ENCODE data around the gene GCNT2.
"Not testable (repeated sequence)": the region's sequence is repeated elsewhere in the genome, so short reads cannot be mapped to it uniquely, and the experiment has no call there.

The GCNT2 gene

GRCh38 chr6:10522929-10523573, 1.9 kb downstream of the GCNT2 start:
- peaks cover 65% of the 10 kb centered on the region for H3K4me1 Mint-ChIP-seq (ENCODE audit: low read depth)
- H3K9me3 Mint-ChIP-seq, result no peaks in the 10 kb centered on the region
- peak overlapping the region; percentile 70 for H3K27ac Mint-ChIP-seq
- no peaks in the 10 kb centered on the region for H3K27me3 Mint-ChIP-seq
- intact Hi-C loops (cut with micrococcal nuclease), result loop anchor here (5.0 kb wide), 1 partner anchor 74 kb away; no protein-coding TSS in a partner anchor
- no peaks in the 10 kb centered on the region for H3K36me3 Mint-ChIP-seq (ENCODE audit: low read depth)
- peak overlapping the region; percentile 61 for H3K4me3 Mint-ChIP-seq

- peaks cover 14% of the 10 kb centered on the region for H3K36me3 Mint-ChIP-seq (ENCODE audit: low read depth)
- intact Hi-C loops (cut with micrococcal nuclease), result loop anchor here (5.0 kb wide), 1 partner anchor 166 kb away; the partner anchor contains the start of genes C6orf52 and PAK1IP1
- no peaks in the 10 kb centered on the region for H3K27me3 Mint-ChIP-seq
- no peak overlapping the region for H3K27ac Mint-ChIP-seq
- H3K9me3 Mint-ChIP-seq, result no peaks in the 10 kb centered on the region
- H3K4me1 Mint-ChIP-seq (ENCODE audit: low read depth), result peaks cover 60% of the 10 kb centered on the region
- H3K4me3 Mint-ChIP-seq, result no peak overlapping the region
Observed at GRCh38 chr6:10526156-10526555, 5.0 kb downstream of the GCNT2 start.

- Mint-ChIP-seq H3K27ac (peak overlapping the region; percentile 86), H3K4me1 (ENCODE audit: low read depth) (peaks cover 62% of the 10 kb centered on the region), H3K9me3 (no peaks in the 10 kb centered on the region), H3K36me3 (ENCODE audit: low read depth) (peaks cover 27% of the 10 kb centered on the region), H3K27me3 (no peaks in the 10 kb centered on the region), H3K4me3 (peak overlapping the region; percentile 91)
- intact Hi-C loops (cut with micrococcal nuclease), result loop anchor here (5.0 kb wide), 1 partner anchor 164 kb away; the partner anchor contains the start of genes C6orf52 and PAK1IP1
Observed at GRCh38 chr6:10528158-10528981, 7.2 kb downstream of the GCNT2 start.

GRCh38 chr6:10529231-10529801, 8.2 kb downstream of the GCNT2 start:
- no peaks in the 10 kb centered on the region for H3K27me3 Mint-ChIP-seq
- H3K36me3 Mint-ChIP-seq (ENCODE audit: low read depth), result peaks cover 27% of the 10 kb centered on the region
- no peaks in the 10 kb centered on the region for H3K9me3 Mint-ChIP-seq
- intact Hi-C loops (cut with micrococcal nuclease), result loop anchor here (5.0 kb wide), 1 partner anchor 163 kb away; the partner anchor contains the start of genes C6orf52 and PAK1IP1
- H3K27ac Mint-ChIP-seq, result peak overlapping the region; percentile 86
- H3K4me3 Mint-ChIP-seq, result peak overlapping the region; percentile 91
- H3K4me1 Mint-ChIP-seq (ENCODE audit: low read depth), result peaks cover 64% of the 10 kb centered on the region

GRCh38 chr6:10529828-10530374, 8.8 kb downstream of the GCNT2 start:
- intact Hi-C loops (cut with micrococcal nuclease), result loop anchor here (5.0 kb wide), 1 partner anchor 162 kb away; the partner anchor contains the start of genes C6orf52 and PAK1IP1
- H3K9me3 Mint-ChIP-seq, H3K27me3 Mint-ChIP-seq: not testable (repeated sequence)
- Mint-ChIP-seq H3K27ac (peak overlapping the region; percentile 86), H3K36me3 (ENCODE audit: low read depth) (peaks cover 27% of the 10 kb centered on the region), H3K4me1 (ENCODE audit: low read depth) (peaks cover 64% of the 10 kb centered on the region), H3K4me3 (peak overlapping the region; percentile 91)

GRCh38 chr6:10531503-10531902, 10.4 kb downstream of the GCNT2 start:
- no peaks in the 10 kb centered on the region for H3K9me3 Mint-ChIP-seq
- peak overlapping the region; percentile 75 for H3K4me3 Mint-ChIP-seq
- peaks cover 27% of the 10 kb centered on the region for H3K36me3 Mint-ChIP-seq (ENCODE audit: low read depth)
- no peaks in the 10 kb centered on the region for H3K27me3 Mint-ChIP-seq
- H3K27ac Mint-ChIP-seq, result peak overlapping the region; percentile 86
- peaks cover 76% of the 10 kb centered on the region for H3K4me1 Mint-ChIP-seq (ENCODE audit: low read depth)
- intact Hi-C loops (cut with micrococcal nuclease), result no loop called here

GRCh38 chr6:10531942-10532341, 10.8 kb downstream of the GCNT2 start:
- Mint-ChIP-seq H3K9me3 (no peaks in the 10 kb centered on the region), H3K4me1 (ENCODE audit: low read depth) (peaks cover 81% of the 10 kb centered on the region), H3K4me3 (peak overlapping the region; percentile 75), H3K27me3 (no peaks in the 10 kb centered on the region), H3K36me3 (ENCODE audit: low read depth) (peaks cover 27% of the 10 kb centered on the region), H3K27ac (peak overlapping the region; percentile 86)
- intact Hi-C loops (cut with micrococcal nuclease), result no loop called here

- Mint-ChIP-seq H3K36me3 (ENCODE audit: low read depth) (peaks cover 32% of the 10 kb centered on the region), H3K27ac (peak overlapping the region; percentile 86), H3K4me3 (peak overlapping the region; percentile 75), H3K27me3 (no peaks in the 10 kb centered on the region), H3K4me1 (ENCODE audit: low read depth) (peaks cover 85% of the 10 kb centered on the region), H3K9me3 (no peaks in the 10 kb centered on the region)
- intact Hi-C loops (cut with micrococcal nuclease), result no loop called here
Observed at GRCh38 chr6:10532392-10532791, 11.2 kb downstream of the GCNT2 start.

GRCh38 chr6:10534419-10534762, 13.2 kb downstream of the GCNT2 start:
- Mint-ChIP-seq H3K27me3 (no peaks in the 10 kb centered on the region), H3K9me3 (no peaks in the 10 kb centered on the region), H3K4me1 (ENCODE audit: low read depth) (peaks cover 78% of the 10 kb centered on the region), H3K4me3 (peak overlapping the region; percentile 27), H3K36me3 (ENCODE audit: low read depth) (peaks cover 29% of the 10 kb centered on the region), H3K27ac (peak overlapping the region; percentile 86)
- intact Hi-C loops (cut with micrococcal nuclease), result no loop called here

- no peaks in the 10 kb centered on the region for H3K27me3 Mint-ChIP-seq
- no peaks in the 10 kb centered on the region for H3K9me3 Mint-ChIP-seq
- H3K27ac Mint-ChIP-seq, result peak overlapping the region; percentile 86
- H3K4me3 Mint-ChIP-seq, result peak overlapping the region; percentile 20
- peaks cover 79% of the 10 kb centered on the region for H3K4me1 Mint-ChIP-seq (ENCODE audit: low read depth)
- intact Hi-C loops (cut with micrococcal nuclease), result no loop called here
- H3K36me3 Mint-ChIP-seq (ENCODE audit: low read depth), result peaks cover 31% of the 10 kb centered on the region
Observed at GRCh38 chr6:10535193-10535592, 14.0 kb downstream of the GCNT2 start.

GRCh38 chr6:10537726-10538125, 16.6 kb downstream of the GCNT2 start:
- intact Hi-C loops (cut with micrococcal nuclease), result no loop called here
- Mint-ChIP-seq H3K27ac (no peak overlapping the region), H3K4me1 (ENCODE audit: low read depth) (peaks cover 78% of the 10 kb centered on the region), H3K4me3 (no peak overlapping the region), H3K27me3 (no peaks in the 10 kb centered on the region), H3K36me3 (ENCODE audit: low read depth) (peaks cover 38% of the 10 kb centered on the region), H3K9me3 (no peaks in the 10 kb centered on the region)

GRCh38 chr6:10540073-10540746, 19.1 kb downstream of the GCNT2 start:
- intact Hi-C loops (cut with micrococcal nuclease), result no loop called here
- no peaks in the 10 kb centered on the region for H3K9me3 Mint-ChIP-seq
- peak overlapping the region; percentile 35 for H3K27ac Mint-ChIP-seq
- peaks cover 62% of the 10 kb centered on the region for H3K4me1 Mint-ChIP-seq (ENCODE audit: low read depth)
- H3K27me3 Mint-ChIP-seq, result no peaks in the 10 kb centered on the region
- H3K36me3 Mint-ChIP-seq (ENCODE audit: low read depth), result peaks cover 35% of the 10 kb centered on the region
- H3K4me3 Mint-ChIP-seq, result no peak overlapping the region

GRCh38 chr6:10541591-10541990, 20.4 kb downstream of the GCNT2 start:
- Mint-ChIP-seq H3K9me3 (no peaks in the 10 kb centered on the region), H3K4me3 (no peak overlapping the region), H3K27me3 (no peaks in the 10 kb centered on the region), H3K4me1 (ENCODE audit: low read depth) (peaks cover 60% of the 10 kb centered on the region), H3K36me3 (ENCODE audit: low read depth) (peaks cover 35% of the 10 kb centered on the region), H3K27ac (no peak overlapping the region)
- intact Hi-C loops (cut with micrococcal nuclease), result no loop called here
